ENCODE data around the gene SFRP4.

Gene SFRP4

GRCh38 chr7:37916673-37917660 is at the start of gene SFRP4:
SFRP4 (minus strand) TSS chr7:37916817; CDS start chr7:37916537, 280 bp downstream.
- H3K79me2 ChIP-seq (ENCODE audit: low read length) = peaks cover 4% of the 10 kb centered on the region
- H3K4me1 ChIP-seq (ENCODE audit: low read length) = peaks cover 7% of the 10 kb centered on the region
- H3F3A ChIP-seq (ENCODE audit: insufficient read depth, low read length) = peaks cover 15% of the 10 kb centered on the region; the same call in 1 of the 2 replicates
- no peaks in the 10 kb centered on the region for H3K9me3 ChIP-seq (replicated peaks; ENCODE audit: insufficient read depth, low read length)
- H4K20me1 ChIP-seq (ENCODE audit: insufficient read depth, low read length) = no peaks in the 10 kb centered on the region
- H3K9ac ChIP-seq (ENCODE audit: low read length) = no peak within 1 kb of the TSS
- H3K9me2 ChIP-seq (replicated peaks; ENCODE audit: insufficient read depth, low read length) = no peaks in the 10 kb centered on the region
- DNase-seq = peak; percentile 65
- TF ChIP-seq EZH2phosphoT487 (IDR thresholded peaks at IDR 0.05; ENCODE audit: low read length) = no peak
- peak; percentile 75 for TF ChIP-seq CTCF (IDR thresholded peaks at IDR 0.05; ENCODE audit: low read length)
- no peak for TF ChIP-seq EZH2 (optimal IDR thresholded peaks at IDR 0.05; ENCODE audit: low read depth, low read length)
- H2AFZ ChIP-seq (ENCODE audit: low read length) = peak within 1 kb of the TSS; percentile 63
- H3K27ac ChIP-seq (ENCODE audit: low read length) = no peak within 1 kb of the TSS
- H3K27me3 ChIP-seq (replicated peaks; ENCODE audit: insufficient read depth, low read length) = no peaks in the 10 kb centered on the region
- no peaks in the 10 kb centered on the region for H3K36me3 ChIP-seq (replicated peaks; ENCODE audit: insufficient read depth, low read length)
- peak within 1 kb of the TSS; percentile 48 for H3K4me2 ChIP-seq (ENCODE audit: low read depth, low read length)
- H3K4me3 ChIP-seq (ENCODE audit: low read length) = peak within 1 kb of the TSS; percentile 49

- no peak for DNase-seq
- Histone ChIP-seq H3K27me3 (replicated peaks; ENCODE audit: insufficient read depth, low read length) (no peaks in the 10 kb centered on the region), H3K36me3 (replicated peaks; ENCODE audit: insufficient read depth, low read length) (no peaks in the 10 kb centered on the region), H3F3A (ENCODE audit: insufficient read depth, low read length) (no peaks in the 10 kb centered on the region), H3K4me1 (ENCODE audit: low read length) (no peaks in the 10 kb centered on the region), H3K79me2 (ENCODE audit: low read length) (no peaks in the 10 kb centered on the region), H3K27ac (ENCODE audit: low read length) (no peak overlapping the region), H2AFZ (ENCODE audit: low read length) (no peak overlapping the region), H3K9me3 (replicated peaks; ENCODE audit: insufficient read depth, low read length) (no peaks in the 10 kb centered on the region), H3K9ac (ENCODE audit: low read length) (no peak overlapping the region), H4K20me1 (ENCODE audit: insufficient read depth, low read length) (no peaks in the 10 kb centered on the region), H3K4me3 (ENCODE audit: low read length) (no peak overlapping the region), H3K9me2 (replicated peaks; ENCODE audit: insufficient read depth, low read length) (no peaks in the 10 kb centered on the region), H3K4me2 (ENCODE audit: low read depth, low read length) (no peak overlapping the region)
- TF ChIP-seq CTCF (IDR thresholded peaks at IDR 0.05; ENCODE audit: low read length) (no peak), EZH2 (optimal IDR thresholded peaks at IDR 0.05; ENCODE audit: low read depth, low read length) (no peak), EZH2phosphoT487 (IDR thresholded peaks at IDR 0.05; ENCODE audit: low read length) (no peak)
Measured at GRCh38 chr7:37964196-37964595, 47.6 kb upstream of the SFRP4 start.

GRCh38 chr7:37961251-37961650 is 44.6 kb upstream of the SFRP4 start:
- no peak for DNase-seq
- Histone ChIP-seq H3K79me2 (ENCODE audit: low read length) (no peaks in the 10 kb centered on the region), H2AFZ (ENCODE audit: low read length) (no peak overlapping the region), H3K9ac (ENCODE audit: low read length) (no peak overlapping the region), H3K4me1 (ENCODE audit: low read length) (no peaks in the 10 kb centered on the region), H3K27ac (ENCODE audit: low read length) (no peak overlapping the region), H3K9me2 (replicated peaks; ENCODE audit: insufficient read depth, low read length) (no peaks in the 10 kb centered on the region), H3K4me2 (ENCODE audit: low read depth, low read length) (no peak overlapping the region), H3K4me3 (ENCODE audit: low read length) (no peak overlapping the region), H3K27me3 (replicated peaks; ENCODE audit: insufficient read depth, low read length) (no peaks in the 10 kb centered on the region), H3K9me3 (replicated peaks; ENCODE audit: insufficient read depth, low read length) (no peaks in the 10 kb centered on the region), H4K20me1 (ENCODE audit: insufficient read depth, low read length) (no peaks in the 10 kb centered on the region), H3K36me3 (replicated peaks; ENCODE audit: insufficient read depth, low read length) (no peaks in the 10 kb centered on the region), H3F3A (ENCODE audit: insufficient read depth, low read length) (no peaks in the 10 kb centered on the region)
- TF ChIP-seq EZH2 (optimal IDR thresholded peaks at IDR 0.05; ENCODE audit: low read depth, low read length) = no peak
- TF ChIP-seq EZH2phosphoT487 (IDR thresholded peaks at IDR 0.05; ENCODE audit: low read length) = no peak
- no peak for TF ChIP-seq CTCF (IDR thresholded peaks at IDR 0.05; ENCODE audit: low read length)
